Astrocyte of the cerebellum (primary cell): ENCODE results near the gene NT5DC3.

ENCODE experiments used
- DNase-seq: peaks from one replicate; pipeline ENCODE4 v3.0.0-alpha.2; 2011; ENCODE audit warnings: low read depth
- H3K4me3 ChIP-seq: 2 replicates; pipeline ENCODE4 v1.5.1; 2011; ENCODE audit warnings: mild to moderate bottlenecking, low read depth, low read length, moderate library complexity
- in situ Hi-C: cut with HindIII; loops from 2 replicates; pipeline ENCODE4 v1.10.0; 2017; ENCODE audit warnings: low sequenced_read_pairs
- TF ChIP-seq, protein P1 (sequence below): IDR thresholded peaks from 2 replicates; pipeline ENCODE4 v1.5.1; 2012; ENCODE audit warnings: low read length, low read depth, moderate library complexity, mild to moderate bottlenecking; ENCODE audit errors: missing control alignments

Gene NT5DC3

DNA sequence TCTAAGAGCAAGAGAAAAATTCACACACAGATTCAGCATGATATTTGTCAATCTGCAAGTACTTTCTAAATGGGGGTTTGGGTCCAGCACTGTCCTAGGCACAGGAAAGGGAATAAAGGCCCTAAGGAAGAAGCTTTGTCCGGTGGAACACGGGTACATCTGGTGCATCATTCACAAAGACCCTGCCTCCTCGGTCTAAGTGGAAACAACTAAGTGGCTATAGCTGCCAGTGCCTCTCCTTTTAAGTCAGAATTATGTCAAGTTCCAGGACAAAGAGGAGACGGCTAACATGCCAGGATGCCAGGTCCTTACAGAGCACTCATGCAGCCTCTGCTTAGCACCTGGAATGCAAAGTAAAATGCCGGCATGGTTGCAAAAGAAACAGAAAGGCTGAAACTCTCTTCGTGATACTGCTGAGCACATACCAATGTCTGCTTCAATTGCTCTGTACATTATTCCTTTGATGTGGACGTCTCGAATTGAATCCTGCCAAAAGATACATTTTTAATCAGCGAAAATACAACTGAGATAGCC, 47.5 kb downstream of the NT5DC3 start:
- in situ Hi-C loops, result no loop called here
- H3K4me3 ChIP-seq, result no peak overlapping the region
- DNase-seq, result no peak
- TF ChIP-seq, protein P1, sequence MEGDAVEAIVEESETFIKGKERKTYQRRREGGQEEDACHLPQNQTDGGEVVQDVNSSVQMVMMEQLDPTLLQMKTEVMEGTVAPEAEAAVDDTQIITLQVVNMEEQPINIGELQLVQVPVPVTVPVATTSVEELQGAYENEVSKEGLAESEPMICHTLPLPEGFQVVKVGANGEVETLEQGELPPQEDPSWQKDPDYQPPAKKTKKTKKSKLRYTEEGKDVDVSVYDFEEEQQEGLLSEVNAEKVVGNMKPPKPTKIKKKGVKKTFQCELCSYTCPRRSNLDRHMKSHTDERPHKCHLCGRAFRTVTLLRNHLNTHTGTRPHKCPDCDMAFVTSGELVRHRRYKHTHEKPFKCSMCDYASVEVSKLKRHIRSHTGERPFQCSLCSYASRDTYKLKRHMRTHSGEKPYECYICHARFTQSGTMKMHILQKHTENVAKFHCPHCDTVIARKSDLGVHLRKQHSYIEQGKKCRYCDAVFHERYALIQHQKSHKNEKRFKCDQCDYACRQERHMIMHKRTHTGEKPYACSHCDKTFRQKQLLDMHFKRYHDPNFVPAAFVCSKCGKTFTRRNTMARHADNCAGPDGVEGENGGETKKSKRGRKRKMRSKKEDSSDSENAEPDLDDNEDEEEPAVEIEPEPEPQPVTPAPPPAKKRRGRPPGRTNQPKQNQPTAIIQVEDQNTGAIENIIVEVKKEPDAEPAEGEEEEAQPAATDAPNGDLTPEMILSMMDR, result no peak

DNA sequence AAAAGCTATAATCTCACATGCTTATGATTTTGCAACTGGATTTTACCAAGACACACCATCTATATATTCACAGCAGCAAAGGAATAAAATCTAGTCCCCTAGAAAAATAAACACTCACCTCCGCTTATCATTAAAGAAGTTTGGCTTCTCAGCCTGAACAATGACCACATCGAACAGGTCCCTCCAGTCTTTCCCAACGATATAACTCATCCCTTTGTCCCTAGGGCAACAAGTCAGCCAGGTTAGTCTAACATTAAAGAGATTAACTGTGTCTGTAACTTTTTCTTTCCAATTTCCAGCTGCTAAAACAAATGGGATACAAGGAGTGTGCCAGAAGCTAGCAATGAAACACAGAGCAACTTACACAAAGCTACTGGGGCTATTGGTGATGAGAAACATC, 48.0 kb downstream of the NT5DC3 start:
- in situ Hi-C loops, result no loop called here

DNA sequence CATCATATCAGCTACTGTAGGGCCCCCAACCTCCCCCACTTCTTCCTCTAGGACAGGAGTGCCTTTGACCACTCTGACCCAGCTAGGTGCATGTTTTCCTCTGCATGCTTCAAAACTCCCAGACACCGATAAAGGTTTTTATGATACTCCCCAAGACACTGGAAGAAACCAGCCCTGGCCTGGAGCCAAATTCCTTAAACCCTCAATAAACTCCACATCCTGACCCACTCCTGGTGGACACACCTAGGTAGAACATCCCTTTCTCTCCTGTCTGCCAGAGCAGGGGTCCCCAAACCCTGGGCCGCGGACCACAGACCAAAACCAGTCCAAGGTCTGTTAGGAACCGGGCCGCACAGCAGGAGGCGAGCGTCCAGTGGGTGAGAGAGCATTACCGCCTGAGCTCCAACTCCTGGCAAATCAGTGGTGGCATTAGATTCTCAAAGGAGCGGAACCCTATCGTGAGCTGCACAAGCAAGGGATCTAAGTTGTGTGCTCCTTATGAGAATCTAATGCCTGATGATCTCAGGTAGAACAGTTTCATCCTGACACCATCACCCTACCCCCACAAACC, 49.6 kb downstream of the NT5DC3 start:
- TF ChIP-seq, protein P1, result no peak
- DNase-seq, result no peak
- no peak overlapping the region for H3K4me3 ChIP-seq
- in situ Hi-C loops, result no loop called here

More for the DNA sequence above, 48.0 kb downstream of the NT5DC3 start:
- H3K4me3 ChIP-seq, result no peak overlapping the region
- TF ChIP-seq, protein P1, result no peak
- no peak for DNase-seq

DNA sequence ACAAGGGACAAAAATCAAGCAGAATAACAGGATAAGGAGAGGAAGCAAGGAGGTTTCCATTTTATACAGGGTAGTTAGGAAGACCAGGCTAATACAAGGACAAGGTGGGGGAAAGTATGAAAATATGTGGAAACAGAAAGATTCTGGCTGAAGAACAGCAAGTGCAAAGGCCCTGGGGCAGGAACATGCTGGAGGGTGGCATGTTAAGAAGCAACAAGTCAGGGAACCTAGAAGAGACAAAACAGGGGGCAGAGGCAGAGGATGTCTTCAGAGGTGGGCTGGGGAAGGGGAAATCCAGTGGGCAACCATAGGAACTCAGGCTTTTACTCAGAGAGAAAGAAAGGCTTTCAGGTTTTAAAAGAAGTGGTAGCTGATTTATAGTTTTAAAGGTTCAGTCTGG, 54.8 kb downstream of the NT5DC3 start:
- TF ChIP-seq, protein P1, result no peak
- in situ Hi-C loops, result no loop called here
- H3K4me3 ChIP-seq, result no peak overlapping the region
- DNase-seq, result no peak

DNA sequence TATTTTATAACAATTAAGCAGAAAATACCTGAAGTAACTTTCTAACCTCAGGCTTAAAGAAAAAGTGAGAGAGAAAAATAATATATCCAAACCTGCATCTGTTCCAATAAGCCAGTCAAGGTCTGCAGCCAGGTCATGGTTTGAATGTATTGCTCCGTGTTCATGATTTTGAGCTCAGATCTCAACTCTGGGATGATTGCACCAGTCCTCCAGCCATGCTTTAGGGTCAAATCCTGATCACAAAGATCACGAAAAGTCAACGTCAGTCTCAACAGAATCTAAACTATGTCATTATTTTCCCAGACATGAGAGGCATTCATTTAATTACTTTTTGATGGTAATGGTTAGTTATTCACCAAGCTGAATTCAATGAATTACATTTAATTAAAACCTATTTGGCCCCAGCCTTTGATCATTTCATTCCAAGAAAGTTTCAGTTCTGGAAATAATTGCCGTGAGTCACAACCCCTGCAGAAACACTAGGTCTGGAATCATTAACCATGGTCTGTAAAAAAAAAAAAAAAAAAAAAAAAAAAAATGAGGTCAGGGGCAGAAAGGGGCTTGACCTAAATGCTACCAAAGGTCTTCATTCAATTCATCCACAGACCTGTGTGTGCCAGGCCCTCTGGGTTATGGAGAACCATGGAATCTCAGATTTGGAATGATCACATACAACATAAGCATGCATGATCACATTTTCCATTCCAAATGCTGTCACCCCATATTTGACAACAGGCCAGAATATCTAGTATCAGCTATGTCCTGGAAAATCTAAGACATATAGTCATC, 55.6 kb downstream of the NT5DC3 start:
- DNase-seq, result no peak
- TF ChIP-seq, protein P1, result no peak

DNA sequence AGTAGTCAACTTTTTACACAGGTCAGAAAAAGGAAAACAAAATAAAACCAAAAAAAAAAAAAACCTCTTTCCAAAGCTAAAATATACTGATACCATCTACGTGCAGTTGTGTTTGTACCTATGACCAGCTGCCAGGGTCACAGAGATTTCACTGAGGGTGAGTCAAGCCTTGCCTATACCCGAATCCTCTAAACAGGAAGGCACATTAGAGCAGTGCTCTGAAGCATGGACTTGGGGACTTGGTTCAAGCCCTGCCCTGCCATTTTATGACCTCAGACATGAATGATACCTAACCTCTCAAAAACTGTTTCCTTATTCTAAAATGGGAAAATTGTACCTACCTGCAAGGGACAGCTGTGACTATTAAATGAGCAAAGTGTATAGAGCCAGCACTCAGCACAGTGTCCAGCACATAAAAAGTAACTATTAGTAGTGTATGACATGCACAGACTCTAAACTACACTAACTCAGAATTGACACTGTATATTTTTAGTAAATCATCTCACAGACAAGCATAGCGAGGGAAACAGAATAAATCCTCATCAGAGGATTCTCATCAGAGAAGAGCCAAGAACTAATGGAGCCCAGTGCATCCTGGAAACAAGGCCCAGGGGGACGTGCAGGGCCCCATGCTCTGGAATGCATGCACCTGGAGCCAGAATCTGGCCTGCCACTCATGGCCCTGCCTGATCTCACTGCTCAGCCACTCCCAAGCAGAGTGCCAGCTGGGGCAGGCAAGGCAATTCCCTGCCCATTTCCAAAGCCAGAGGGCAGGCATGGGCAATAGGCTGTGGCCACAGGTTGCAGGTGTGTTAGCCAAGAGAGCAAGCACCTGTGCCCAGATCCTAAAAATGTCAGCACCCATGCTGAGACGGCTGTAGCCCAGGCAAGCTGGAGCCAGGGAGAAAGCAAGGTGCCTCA, 57.0 kb downstream of the NT5DC3 start:
- DNase-seq, result no peak
- in situ Hi-C loops, result loop anchor here (5.0 kb wide), 1 partner anchor 48 kb away; no protein-coding TSS in a partner anchor
- H3K4me3 ChIP-seq, result no peak overlapping the region
- TF ChIP-seq, protein P1, result no peak

More for the DNA sequence above, 55.6 kb downstream of the NT5DC3 start:
- H3K4me3 ChIP-seq, result no peak overlapping the region
- in situ Hi-C loops, result no loop called here
